MCF 10A (cell line): Measurements from ENCODE around the gene ATXN7L1. TPM values are rescaled to one million over a fixed set of nuclear protein-coding genes. Genes with fewer than 3 reads are reported as not detected.

Source experiments
- BruUV-seq: library from RNA; stranded (reverse); fragments of 400-500 nt; replicated peaks from 2 replicates; lab custom pipeline; 2021; lab: Mats Ljungman, UMichigan
- CTCF ChIA-PET: fragments of 300-600 bp; sonication (Branson Sonifier 250); formaldehyde crosslinking; extraction: SDS; loops from one replicate; lab custom pipeline; 2021; ENCODE audit warnings: antibody characterized with exemption, inconsistent platforms; lab: Yijun Ruan, JAX
- POLR2A ChIA-PET: fragments of 300-600, 350-650 bp; sonication (Branson Sonifier 250); formaldehyde crosslinking; extraction: SDS; loops from one replicate; lab custom pipeline; 2020; ENCODE audit warnings: antibody characterized with exemption, inconsistent platforms; lab: Yijun Ruan, JAX
- DNase-seq: peaks from one replicate; pipeline ENCODE4 v3.0.0-alpha.2; 2018; ENCODE audit not compliant: unreplicated experiment
- H3K27ac Mint-ChIP-seq: one replicate; pipeline ENCODE4 v1.8.0; 2022; ENCODE audit warnings: mild to moderate bottlenecking, low read depth, mixed read lengths; ENCODE audit not compliant: unreplicated experiment
- H3K27me3 Mint-ChIP-seq: one replicate; pipeline ENCODE4 v1.8.0; 2022; ENCODE audit warnings: mixed read lengths; ENCODE audit not compliant: insufficient read depth, unreplicated experiment
- H3K36me3 Mint-ChIP-seq: one replicate; pipeline ENCODE4 v1.8.0; 2022; ENCODE audit warnings: mild to moderate bottlenecking, moderate library complexity, mixed read lengths; ENCODE audit not compliant: insufficient read depth, unreplicated experiment
- H3K4me1 Mint-ChIP-seq: one replicate; pipeline ENCODE4 v1.8.0; 2022; ENCODE audit warnings: mixed read lengths; ENCODE audit not compliant: insufficient read depth, unreplicated experiment
- H3K4me3 Mint-ChIP-seq: one replicate; pipeline ENCODE4 v1.8.0; 2022; ENCODE audit warnings: mild to moderate bottlenecking, moderate library complexity, mixed read lengths; ENCODE audit not compliant: unreplicated experiment
- H3K9me3 Mint-ChIP-seq: one replicate; pipeline ENCODE4 v1.8.0; 2022; ENCODE audit warnings: mixed read lengths; ENCODE audit not compliant: unreplicated experiment
- intact Hi-C: fragments of 100-400 bp; cut with micrococcal nuclease; formaldehyde crosslinking; loops from 2 replicates; pipeline ENCODE4 v1.14.1; 2022
- total RNA-seq: library from RNA; stranded (reverse); gene quantifications from 2 replicates; pipeline ENCODE4 v1.2.3, GENCODE V29; 2022
- TF ChIP-seq, protein P1 (sequence below): fragments of 200-600 bp; IDR thresholded peaks from one replicate; pipeline ENCODE4 v1.8.0; 2022; ENCODE audit warnings: antibody characterized with exemption, mild to moderate bottlenecking; ENCODE audit not compliant: unreplicated experiment

ATXN7L1 gene
- total RNA-seq, 1 experiment from 2014 or later = 10.0 TPM

DNA sequence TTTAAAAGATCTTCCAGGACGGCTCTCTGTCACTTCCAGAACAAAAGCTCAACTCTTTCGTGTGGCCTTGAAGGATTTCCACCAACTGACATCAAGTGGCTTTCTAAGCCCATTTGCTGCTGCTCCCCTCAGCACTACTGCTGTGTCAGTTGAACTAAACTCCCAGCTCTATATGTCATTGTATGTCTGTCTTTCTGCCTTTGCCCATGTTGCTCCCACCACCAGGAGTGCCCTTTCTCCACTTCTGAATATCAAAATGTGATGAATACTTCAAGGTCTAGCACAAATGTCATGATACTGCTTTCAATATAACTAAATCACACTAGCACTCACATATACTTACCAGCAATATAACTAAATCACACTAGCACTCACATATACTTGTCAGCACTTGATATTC lies 138.3 kb downstream of the ATXN7L1 start:
- CTCF ChIA-PET = interaction anchor here (0.7 to 2.3 kb wide), 5 partner anchors 20 to 304 kb away, joined by 3 to 9 read pairs (median 3); no protein-coding TSS in a partner anchor
- Mint-ChIP-seq H3K36me3 (peaks cover 6% of the 10 kb centered on the region), H3K4me3 (no peak overlapping the region), H3K27ac (no peak overlapping the region), H3K27me3 (no peaks in the 10 kb centered on the region), H3K4me1 (no peaks in the 10 kb centered on the region), H3K9me3 (peaks cover 7% of the 10 kb centered on the region)
- TF ChIP-seq, protein P1, sequence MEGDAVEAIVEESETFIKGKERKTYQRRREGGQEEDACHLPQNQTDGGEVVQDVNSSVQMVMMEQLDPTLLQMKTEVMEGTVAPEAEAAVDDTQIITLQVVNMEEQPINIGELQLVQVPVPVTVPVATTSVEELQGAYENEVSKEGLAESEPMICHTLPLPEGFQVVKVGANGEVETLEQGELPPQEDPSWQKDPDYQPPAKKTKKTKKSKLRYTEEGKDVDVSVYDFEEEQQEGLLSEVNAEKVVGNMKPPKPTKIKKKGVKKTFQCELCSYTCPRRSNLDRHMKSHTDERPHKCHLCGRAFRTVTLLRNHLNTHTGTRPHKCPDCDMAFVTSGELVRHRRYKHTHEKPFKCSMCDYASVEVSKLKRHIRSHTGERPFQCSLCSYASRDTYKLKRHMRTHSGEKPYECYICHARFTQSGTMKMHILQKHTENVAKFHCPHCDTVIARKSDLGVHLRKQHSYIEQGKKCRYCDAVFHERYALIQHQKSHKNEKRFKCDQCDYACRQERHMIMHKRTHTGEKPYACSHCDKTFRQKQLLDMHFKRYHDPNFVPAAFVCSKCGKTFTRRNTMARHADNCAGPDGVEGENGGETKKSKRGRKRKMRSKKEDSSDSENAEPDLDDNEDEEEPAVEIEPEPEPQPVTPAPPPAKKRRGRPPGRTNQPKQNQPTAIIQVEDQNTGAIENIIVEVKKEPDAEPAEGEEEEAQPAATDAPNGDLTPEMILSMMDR = no peak
- POLR2A ChIA-PET = no interaction called here
- intact Hi-C loops = no loop called here
- BruUV-seq = no TSS peak
- no peak for DNase-seq

DNA sequence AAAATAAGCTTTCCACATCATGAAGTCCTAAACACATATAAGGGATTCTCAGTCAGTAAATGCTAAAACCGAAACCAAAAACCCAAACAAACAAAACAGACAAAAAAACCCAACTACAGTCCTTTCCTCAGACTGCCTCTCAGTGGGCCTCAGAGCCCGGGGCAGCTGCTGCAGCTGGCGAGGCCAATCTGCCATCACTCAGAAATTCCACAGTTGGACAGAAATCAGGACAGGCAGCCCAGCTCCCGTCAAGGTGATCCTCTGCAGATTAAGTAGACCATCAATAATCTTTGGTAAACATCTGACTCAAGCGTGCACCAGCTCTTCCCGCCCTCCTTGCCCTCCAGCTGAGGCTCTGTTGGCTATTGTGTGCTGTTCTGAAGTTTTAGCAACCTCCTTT lies 142.2 kb downstream of the ATXN7L1 start:
- ChIA-PET POLR2A (interaction anchor here (1.2 to 1.3 kb wide), 2 partner anchors 9 to 35 kb away, joined by 3 to 5 read pairs; no protein-coding TSS in a partner anchor), CTCF (interaction anchor here (1.0 kb wide), 1 partner anchor 24 kb away, joined by 3 read pairs; no protein-coding TSS in a partner anchor)
- DNase-seq = no peak
- Mint-ChIP-seq H3K36me3 (no peaks in the 10 kb centered on the region), H3K27ac (no peak overlapping the region), H3K27me3 (no peaks in the 10 kb centered on the region), H3K9me3 (peaks cover 7% of the 10 kb centered on the region), H3K4me1 (no peaks in the 10 kb centered on the region), H3K4me3 (no peak overlapping the region)
- TF ChIP-seq, protein P1 = no peak
- intact Hi-C loops = no loop called here
- no TSS peak for BruUV-seq

DNA sequence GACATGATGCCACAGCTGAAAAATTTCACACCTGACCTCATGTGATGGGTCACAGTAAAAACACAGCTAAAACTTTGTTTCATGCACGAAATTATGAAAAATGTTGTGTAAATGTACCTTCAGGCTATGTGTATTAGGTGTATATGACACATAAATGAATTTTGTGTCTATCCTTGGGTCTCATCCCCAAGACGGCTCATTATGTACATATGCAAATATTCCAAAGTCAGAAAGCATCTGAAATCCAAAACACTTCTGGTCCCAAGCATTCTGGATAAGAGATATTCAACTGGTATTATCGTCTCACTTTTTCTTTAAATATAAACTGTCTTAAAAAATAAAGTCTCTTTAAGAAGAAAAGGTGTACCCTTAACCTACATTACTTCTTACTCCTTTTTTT lies 145.4 kb downstream of the ATXN7L1 start:
- TF ChIP-seq, protein P1 = no peak
- no peaks in the 10 kb centered on the region for H3K4me1 Mint-ChIP-seq
- no peaks in the 10 kb centered on the region for H3K36me3 Mint-ChIP-seq
- ChIA-PET POLR2A (interaction anchor here (0.7 kb wide), 2 partner anchors 57 to 133 kb away, joined by 3 read pairs; no protein-coding TSS in a partner anchor), CTCF (interaction anchor here (0.6 kb wide), 1 partner anchor 293 kb away, joined by 3 read pairs; no protein-coding TSS in a partner anchor)
- no peak overlapping the region for H3K4me3 Mint-ChIP-seq
- H3K27ac Mint-ChIP-seq = no peak overlapping the region
- peaks cover 7% of the 10 kb centered on the region for H3K9me3 Mint-ChIP-seq
- no peaks in the 10 kb centered on the region for H3K27me3 Mint-ChIP-seq
- intact Hi-C loops = no loop called here
- no peak for DNase-seq
- no TSS peak for BruUV-seq

DNA sequence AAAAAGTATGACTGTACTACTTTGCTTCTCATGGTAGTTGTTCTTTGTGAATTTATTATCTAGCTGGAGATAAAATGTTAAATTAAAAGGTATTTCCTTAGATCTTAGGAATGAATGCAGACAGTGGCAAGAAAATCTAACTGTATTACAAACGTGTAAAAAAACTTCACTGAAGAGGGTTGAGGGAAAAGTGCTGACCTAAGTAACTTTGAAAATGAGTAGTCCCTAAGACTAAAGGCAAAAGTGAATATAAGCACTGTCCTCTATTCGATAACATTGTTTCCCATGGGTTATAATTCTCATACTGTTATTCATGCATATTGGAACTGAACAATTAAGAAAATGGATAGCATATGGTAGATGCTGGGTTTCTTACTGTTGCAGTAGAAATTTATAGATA lies 148.4 kb downstream of the ATXN7L1 start:
- intact Hi-C loops = no loop called here
- POLR2A ChIA-PET = interaction anchor here (0.8 kb wide), 1 partner anchor 69 kb away, joined by 4 read pairs; no protein-coding TSS in a partner anchor
- CTCF ChIA-PET = interaction anchor here (0.6 to 1.1 kb wide), 3 partner anchors 69 to 315 kb away, joined by 3 to 5 read pairs (median 3); no protein-coding TSS in a partner anchor
- Mint-ChIP-seq H3K9me3 (no peaks in the 10 kb centered on the region), H3K27me3 (no peaks in the 10 kb centered on the region), H3K36me3 (no peaks in the 10 kb centered on the region), H3K4me3 (no peak overlapping the region), H3K4me1 (no peaks in the 10 kb centered on the region), H3K27ac (no peak overlapping the region)
- no TSS peak for BruUV-seq
- TF ChIP-seq, protein P1 = no peak
- DNase-seq = no peak
